Uterus (tissue), 2 donors: ENCODE measurements around the gene CARD8.

Experiments
- CTCF ChIP-seq, 4 experiments: fragments of 200-600 bp in 2 of 4; fragments of 450-650 bp in 2 of 4; sonication (generic) in 2 of 4; IDR thresholded peaks; one replicate each; pipeline ENCODE4 v1.5.1; 2016 to 2019; ENCODE audit warnings: antibody characterized with exemption in 4 of 4, mild to moderate bottlenecking in 2 of 4, moderate library complexity in 1 of 4
- POLR2A ChIP-seq, 2 donors: fragments of 450-650 bp; IDR thresholded peaks; one replicate each; pipeline ENCODE4 v1.6.1; 2016; ENCODE audit warnings: antibody characterized with exemption in 2 of 2, mild to moderate bottlenecking in 1 of 2, moderate library complexity in 1 of 2

- TF ChIP-seq POLR2A (IDR thresholded peaks at IDR 0.05) (no peak), CTCF (IDR thresholded peaks at IDR 0.05) (no peak)
These were observed 34.1 kb downstream of the CARD8 start for GRCh38 chr19:48221628-48222027.
